ENCODE measurements around the gene TBC1D5. TPM values are rescaled to one million over a fixed set of nuclear protein-coding genes. Genes with fewer than 3 reads are reported as not detected.

TBC1D5 gene

GRCh38 chr3:17110660-17111396, 631.6 kb downstream of the TBC1D5 start:
- no peaks in the 10 kb centered on the region for H3K27me3 ChIP-seq (ENCODE audit: control insufficient read depth in 1 of 2, insufficient read depth in 1 of 2, low read length in 2 of 2)
- H3K9ac ChIP-seq (ENCODE audit: low read length) = no peak overlapping the region
- no peak overlapping the region for H2BK5ac ChIP-seq (ENCODE audit: low read depth, low read length, poor library complexity, severe bottlenecking)
- no peak overlapping the region for H3K4me2 ChIP-seq (ENCODE audit: low read length, poor library complexity, severe bottlenecking)
- no peak overlapping the region for H2AK5ac ChIP-seq (ENCODE audit: low read length, severe bottlenecking)
- H3K18ac ChIP-seq (ENCODE audit: low read depth in 1 of 2, low read length in 2 of 2) = no peak overlapping the region
- no peak overlapping the region for H2BK12ac ChIP-seq (ENCODE audit: low read length in 2 of 2)
- H3K36me3 ChIP-seq (ENCODE audit: control insufficient read depth in 1 of 2, insufficient read depth in 2 of 2, low read depth in 1 of 2, low read length in 2 of 2) = no peaks in the 10 kb centered on the region
- H4K8ac ChIP-seq (ENCODE audit: low read length) = no peak overlapping the region
- H3K14ac ChIP-seq (ENCODE audit: low read length in 2 of 2) = peak overlapping the region in 1 of 2 experiments; percentile 20
- no peak overlapping the region for H2AFZ ChIP-seq (ENCODE audit: low read depth, low read length)
- 87% methylated on average over 7 of the region's 8 CpGs for WGBS
- H3K4me3 ChIP-seq (ENCODE audit: insufficient read depth in 1 of 2, low read depth in 1 of 2, low read length in 2 of 2) = no peak overlapping the region
- H3K9me3 ChIP-seq (ENCODE audit: control insufficient read depth, low read length) = no peaks in the 10 kb centered on the region
- H4K91ac ChIP-seq (ENCODE audit: low read length) = no peak overlapping the region
- no peak overlapping the region for H3K23ac ChIP-seq (ENCODE audit: low read length in 2 of 2)
- no peak for DNase-seq
- no peak overlapping the region for H3K4ac ChIP-seq (ENCODE audit: low read depth in 1 of 2, low read length in 2 of 2)
- H3K27ac ChIP-seq (ENCODE audit: low read length, poor library complexity, severe bottlenecking) = no peak overlapping the region
- no peaks in the 10 kb centered on the region for H3K79me1 ChIP-seq (replicated peaks; ENCODE audit: low read length, poor library complexity, severe bottlenecking)
- H2BK15ac ChIP-seq (ENCODE audit: low read depth, poor library complexity, severe bottlenecking) = no peak overlapping the region
- no peaks in the 10 kb centered on the region for H3K4me1 ChIP-seq (ENCODE audit: control insufficient read depth, insufficient read depth, low read depth, low read length)
- no peak overlapping the region for H2BK120ac ChIP-seq (ENCODE audit: low read depth, low read length)

Small RNA genes lying within 50 kb of the gene (small RNA-seq; reads per million reads assigned to genes)
- gene AC104451.1 (ENCODE audit: low read depth) (not detected), gene RNU7-10P (ENCODE audit: low read depth) (not detected)

Data from mesenchymal stem cell (in vitro differentiated cells and primary cell).